ENCODE data around the gene ABCF2.
A peak's percentile ranks its signal among the peaks of the same experiment; 100 is the strongest.

Gene ABCF2

DNA sequence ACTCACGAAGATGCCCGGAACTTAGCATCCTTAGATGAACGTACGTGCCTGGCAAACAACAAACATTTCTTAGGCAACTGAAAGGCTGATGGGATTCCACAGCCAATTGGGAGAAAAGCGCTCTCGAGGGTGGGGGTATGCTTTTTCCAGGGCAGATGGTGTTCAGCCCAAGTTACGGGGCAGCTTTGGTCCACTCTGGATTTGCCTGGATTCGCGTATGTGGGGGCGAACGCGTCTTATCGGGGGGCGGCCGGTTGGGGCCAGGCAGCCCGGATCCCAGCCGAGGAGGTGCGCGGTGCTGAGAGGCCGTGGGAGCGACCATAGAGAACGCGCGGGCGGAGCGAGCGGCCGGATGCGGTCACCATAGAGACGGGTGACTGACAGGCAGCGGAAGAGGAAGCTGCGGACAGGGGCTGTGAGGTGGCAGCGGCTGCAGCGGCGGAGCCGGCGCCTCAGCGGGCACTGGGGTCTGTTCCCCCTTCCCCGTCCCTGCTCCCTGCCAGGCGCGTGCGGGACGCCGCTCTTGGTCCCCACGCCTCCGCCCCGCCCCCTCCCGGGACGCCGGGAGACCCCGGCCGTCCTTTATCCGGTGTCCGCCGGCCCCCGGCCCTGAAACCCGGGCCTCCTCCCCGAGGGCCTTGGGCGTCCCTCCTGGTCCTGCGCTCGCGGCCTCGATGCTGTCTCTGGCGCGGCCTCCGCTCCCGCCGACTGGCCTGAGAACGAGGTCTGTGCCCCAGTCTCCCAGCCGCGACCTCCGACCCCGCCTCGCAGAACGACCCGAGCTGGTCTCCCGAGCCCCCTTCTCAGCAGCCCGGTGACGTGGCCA, 5.3 kb upstream of the ABCF2 start, which contains the start of gene CHPF2:
TSS of gene CHPF2 (plus strand) at position 393 of the 826 bp plus-strand sequence. CDS start 1,529 bp downstream, outside the sequence.
- 1% methylated on average over 79 of the region's 79 CpGs for WGBS
- Histone ChIP-seq H3K27me3 (ENCODE audit: insufficient read depth, low read length) (no peaks in the 10 kb centered on the region), H3K4me1 (ENCODE audit: insufficient read depth, low read length) (peaks cover 18% of the 10 kb centered on the region), H3K9me3 (ENCODE audit: insufficient read depth, low read depth, low read length) (no peaks in the 10 kb centered on the region), H3K36me3 (ENCODE audit: insufficient read depth, low read length) (peaks cover 26% of the 10 kb centered on the region), H3K9ac (ENCODE audit: low read depth, low read length) (peak within 1 kb of the TSS; percentile 77), H3K4me3 (ENCODE audit: low read length) (peak within 1 kb of the TSS; percentile 84), H3K27ac (ENCODE audit: low read depth, low read length) (peak within 1 kb of the TSS; percentile 53)

GRCh38 chr7:151231080-151231479, 4.1 kb upstream of the ABCF2 start:
- 85% methylated on average over 1 of the region's 1 CpG for WGBS
- Histone ChIP-seq H3K27ac (ENCODE audit: low read depth, low read length) (no peak overlapping the region), H3K9ac (ENCODE audit: low read depth, low read length) (no peak overlapping the region), H3K27me3 (ENCODE audit: insufficient read depth, low read length) (no peaks in the 10 kb centered on the region), H3K9me3 (ENCODE audit: insufficient read depth, low read depth, low read length) (no peaks in the 10 kb centered on the region), H3K4me1 (ENCODE audit: insufficient read depth, low read length) (peaks cover 20% of the 10 kb centered on the region), H3K4me3 (ENCODE audit: low read length) (no peak overlapping the region), H3K36me3 (ENCODE audit: insufficient read depth, low read length) (peaks cover 14% of the 10 kb centered on the region)

- Histone ChIP-seq H3K9me3 (ENCODE audit: insufficient read depth, low read depth, low read length) (no peaks in the 10 kb centered on the region), H3K9ac (ENCODE audit: low read depth, low read length) (no peak overlapping the region), H3K4me1 (ENCODE audit: insufficient read depth, low read length) (peaks cover 25% of the 10 kb centered on the region), H3K27ac (ENCODE audit: low read depth, low read length) (no peak overlapping the region), H3K36me3 (ENCODE audit: insufficient read depth, low read length) (peaks cover 16% of the 10 kb centered on the region), H3K27me3 (ENCODE audit: insufficient read depth, low read length) (no peaks in the 10 kb centered on the region), H3K4me3 (ENCODE audit: low read length) (no peak overlapping the region)
- WGBS, result 95% methylated on average over 8 of the region's 10 CpGs
Measured at GRCh38 chr7:151229249-151229648, 2.2 kb upstream of the ABCF2 start.

DNA sequence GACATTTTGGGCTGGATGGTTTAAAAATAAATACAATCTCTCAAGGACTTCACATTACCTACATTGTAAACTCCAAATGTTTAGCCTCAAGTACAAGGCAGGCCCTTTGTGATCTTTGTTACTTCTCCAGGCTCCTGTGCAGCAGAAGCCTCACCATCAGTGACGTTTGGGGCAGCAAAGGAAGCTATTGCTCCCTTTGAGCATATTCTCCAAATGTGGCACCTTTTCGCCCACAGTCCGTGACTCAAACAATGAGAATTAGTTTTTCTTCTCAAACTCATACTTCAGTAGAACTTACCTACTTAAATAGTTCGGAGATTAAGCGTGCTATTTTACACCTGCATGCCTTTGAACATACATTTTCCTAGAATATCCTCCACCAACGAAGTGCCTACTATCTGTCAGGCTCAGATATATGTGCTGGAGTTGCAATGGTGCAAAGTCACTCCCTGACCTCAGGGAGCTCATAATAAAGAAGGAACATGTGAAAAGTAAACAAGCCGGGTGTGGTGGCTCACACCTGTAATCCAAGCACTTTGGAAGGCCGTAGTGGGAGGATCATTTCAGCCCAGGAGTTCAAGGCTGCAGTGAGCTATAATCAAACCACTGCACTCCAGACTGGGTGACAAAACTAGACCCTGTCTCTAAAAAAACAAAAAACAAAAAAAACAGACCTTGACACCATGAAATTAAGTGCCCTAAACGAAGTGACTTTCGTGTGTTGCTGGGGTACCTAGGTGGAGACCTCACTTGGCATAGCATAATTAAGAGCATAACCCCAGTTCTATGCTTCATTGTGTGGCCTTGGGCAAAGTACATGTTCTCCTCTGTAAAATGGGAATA, 1.2 kb upstream of the ABCF2 start:
- WGBS, result 86% methylated on average over 10 of the region's 10 CpGs
- H3K27me3 ChIP-seq (ENCODE audit: insufficient read depth, low read length), result no peaks in the 10 kb centered on the region
- H3K36me3 ChIP-seq (ENCODE audit: insufficient read depth, low read length), result peaks cover 26% of the 10 kb centered on the region
- H3K27ac ChIP-seq (ENCODE audit: low read depth, low read length), result peak overlapping the region; percentile 92
- peak overlapping the region; percentile 83 for H3K9ac ChIP-seq (ENCODE audit: low read depth, low read length)
- peak overlapping the region; percentile 74 for H3K4me3 ChIP-seq (ENCODE audit: low read length)
- H3K4me1 ChIP-seq (ENCODE audit: insufficient read depth, low read length), result peaks cover 22% of the 10 kb centered on the region
- H3K9me3 ChIP-seq (ENCODE audit: insufficient read depth, low read depth, low read length), result no peaks in the 10 kb centered on the region

DNA sequence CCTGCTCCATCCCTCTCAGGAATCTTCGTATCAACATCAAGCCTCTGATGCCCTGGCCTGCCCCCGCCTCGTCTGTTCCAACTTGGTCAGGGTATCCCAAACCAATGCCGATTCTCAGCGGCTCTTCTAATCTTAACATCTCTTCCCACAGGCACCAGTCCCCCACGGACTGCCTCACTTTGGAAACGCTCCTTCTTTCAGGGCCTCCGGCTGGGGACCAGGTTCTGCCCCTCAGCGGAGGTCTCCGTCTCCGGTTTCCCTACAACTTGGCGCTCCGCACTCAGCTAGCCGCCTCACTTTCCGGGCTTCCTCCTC, 488 bp downstream of the ABCF2 start:
- H3K27ac ChIP-seq (ENCODE audit: low read depth, low read length), result no peak overlapping the region

GRCh38 chr7:151225948-151226510, 976 bp downstream of the ABCF2 start:
- H3K9ac ChIP-seq (ENCODE audit: low read depth, low read length), result peak overlapping the region; percentile 75; the same call in 1 of the 2 replicates
- H3K27ac ChIP-seq (ENCODE audit: low read depth, low read length), result no peak overlapping the region
- H3K36me3 ChIP-seq (ENCODE audit: insufficient read depth, low read length), result peaks cover 46% of the 10 kb centered on the region
- H3K9me3 ChIP-seq (ENCODE audit: insufficient read depth, low read depth, low read length), result no peaks in the 10 kb centered on the region
- H3K27me3 ChIP-seq (ENCODE audit: insufficient read depth, low read length), result no peaks in the 10 kb centered on the region
- H3K4me1 ChIP-seq (ENCODE audit: insufficient read depth, low read length), result peaks cover 15% of the 10 kb centered on the region
- 72% methylated on average over 7 of the region's 8 CpGs for WGBS
- peak overlapping the region; percentile 74 for H3K4me3 ChIP-seq (ENCODE audit: low read length)

More for the DNA sequence above, 488 bp downstream of the ABCF2 start:
- WGBS, result 1% methylated on average over 15 of the region's 15 CpGs
- Histone ChIP-seq H3K27me3 (ENCODE audit: insufficient read depth, low read length) (no peaks in the 10 kb centered on the region), H3K36me3 (ENCODE audit: insufficient read depth, low read length) (peaks cover 43% of the 10 kb centered on the region), H3K4me3 (ENCODE audit: low read length) (peak overlapping the region; percentile 74), H3K4me1 (ENCODE audit: insufficient read depth, low read length) (peaks cover 15% of the 10 kb centered on the region), H3K9me3 (ENCODE audit: insufficient read depth, low read depth, low read length) (no peaks in the 10 kb centered on the region), H3K9ac (ENCODE audit: low read depth, low read length) (peak overlapping the region; percentile 75)

GRCh38 chr7:151223728-151224127, 3.3 kb downstream of the ABCF2 start:
- WGBS, result 93% methylated on average over 14 of the region's 14 CpGs
- H3K27ac ChIP-seq (ENCODE audit: low read depth, low read length), result no peak overlapping the region
- no peak overlapping the region for H3K9ac ChIP-seq (ENCODE audit: low read depth, low read length)
- peaks cover 65% of the 10 kb centered on the region for H3K36me3 ChIP-seq (ENCODE audit: insufficient read depth, low read length)
- H3K9me3 ChIP-seq (ENCODE audit: insufficient read depth, low read depth, low read length), result no peaks in the 10 kb centered on the region
- no peak overlapping the region for H3K4me3 ChIP-seq (ENCODE audit: low read length)
- H3K27me3 ChIP-seq (ENCODE audit: insufficient read depth, low read length), result no peaks in the 10 kb centered on the region
- peaks cover 15% of the 10 kb centered on the region for H3K4me1 ChIP-seq (ENCODE audit: insufficient read depth, low read length)

- no peak overlapping the region for H3K27ac ChIP-seq (ENCODE audit: low read depth, low read length)
- no peaks in the 10 kb centered on the region for H3K4me1 ChIP-seq (ENCODE audit: insufficient read depth, low read length)
- no peak overlapping the region for H3K4me3 ChIP-seq (ENCODE audit: low read length)
- no peak overlapping the region for H3K9ac ChIP-seq (ENCODE audit: low read depth, low read length)
- WGBS, result 91% methylated on average over 9 of the region's 9 CpGs
- H3K36me3 ChIP-seq (ENCODE audit: insufficient read depth, low read length), result peaks cover 93% of the 10 kb centered on the region
- H3K27me3 ChIP-seq (ENCODE audit: insufficient read depth, low read length), result no peaks in the 10 kb centered on the region
- H3K9me3 ChIP-seq (ENCODE audit: insufficient read depth, low read depth, low read length), result no peaks in the 10 kb centered on the region
Measured at GRCh38 chr7:151218170-151218569, 8.8 kb downstream of the ABCF2 start.

DNA sequence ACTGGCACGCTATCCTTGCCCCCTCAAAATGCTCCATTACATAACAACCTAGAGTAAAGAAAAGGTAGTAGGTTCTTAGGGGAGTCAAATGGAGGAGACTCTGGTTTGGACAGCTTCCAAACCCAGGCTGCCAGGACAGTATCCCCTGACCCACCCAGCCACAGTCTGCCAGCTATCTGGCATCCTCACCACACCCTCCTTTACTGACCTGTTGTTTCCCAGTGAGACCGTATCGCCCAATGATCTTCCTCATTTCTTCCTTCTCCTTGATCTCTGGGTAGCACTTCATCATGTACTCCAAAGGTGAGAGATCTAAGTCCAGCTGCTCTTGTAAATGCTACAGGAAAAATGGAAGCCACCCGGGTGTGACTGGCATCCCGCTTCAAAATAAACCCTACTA, 11.6 kb downstream of the ABCF2 start:
- peaks cover 80% of the 10 kb centered on the region for H3K36me3 ChIP-seq (ENCODE audit: insufficient read depth, low read length)
- H3K9me3 ChIP-seq (ENCODE audit: insufficient read depth, low read depth, low read length), result no peaks in the 10 kb centered on the region
- WGBS, result 98% methylated on average over 4 of the region's 5 CpGs
- H3K4me3 ChIP-seq (ENCODE audit: low read length), result no peak overlapping the region
- H3K27me3 ChIP-seq (ENCODE audit: insufficient read depth, low read length), result no peaks in the 10 kb centered on the region
- peaks cover 6% of the 10 kb centered on the region; the same call in 1 of the 2 replicates for H3K4me1 ChIP-seq (ENCODE audit: insufficient read depth, low read length)
- H3K27ac ChIP-seq (ENCODE audit: low read depth, low read length), result no peak overlapping the region
- no peak overlapping the region for H3K9ac ChIP-seq (ENCODE audit: low read depth, low read length)

GRCh38 chr7:151213826-151214225, 13.2 kb downstream of the ABCF2 start:
- 90% methylated on average over 3 of the region's 3 CpGs for WGBS
- peaks cover 69% of the 10 kb centered on the region for H3K36me3 ChIP-seq (ENCODE audit: insufficient read depth, low read length)
- H3K9me3 ChIP-seq (ENCODE audit: insufficient read depth, low read depth, low read length), result no peaks in the 10 kb centered on the region
- H3K9ac ChIP-seq (ENCODE audit: low read depth, low read length), result no peak overlapping the region
- peaks cover 6% of the 10 kb centered on the region for H3K4me1 ChIP-seq (ENCODE audit: insufficient read depth, low read length)
- H3K27me3 ChIP-seq (ENCODE audit: insufficient read depth, low read length), result no peaks in the 10 kb centered on the region
- H3K4me3 ChIP-seq (ENCODE audit: low read length), result no peak overlapping the region
- H3K27ac ChIP-seq (ENCODE audit: low read depth, low read length), result no peak overlapping the region

DNA sequence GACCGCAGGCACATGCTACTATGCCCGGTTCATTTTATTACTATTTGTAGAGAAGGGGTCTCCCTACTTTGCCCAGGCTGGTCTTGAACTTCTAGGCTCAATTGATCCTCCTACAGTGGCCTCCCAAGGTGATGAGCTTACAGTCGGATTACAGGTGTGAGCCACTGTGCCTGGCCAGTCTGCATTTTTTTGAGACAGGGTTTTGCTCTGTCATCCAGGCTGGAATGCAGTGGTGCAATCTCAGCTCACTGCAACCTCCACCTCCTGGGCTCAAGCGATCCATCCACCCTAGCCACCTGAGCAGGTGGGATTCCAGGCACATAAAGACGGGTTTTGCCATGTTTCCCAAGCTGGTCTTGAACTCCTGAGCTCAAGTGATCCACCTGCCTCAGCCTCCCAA, 14.4 kb downstream of the ABCF2 start:
- peaks cover 57% of the 10 kb centered on the region for H3K36me3 ChIP-seq (ENCODE audit: insufficient read depth, low read length)
- 86% methylated on average over 5 of the region's 5 CpGs for WGBS
- H3K27ac ChIP-seq (ENCODE audit: low read depth, low read length), result no peak overlapping the region
- no peaks in the 10 kb centered on the region for H3K9me3 ChIP-seq (ENCODE audit: insufficient read depth, low read depth, low read length)
- peaks cover 6% of the 10 kb centered on the region for H3K4me1 ChIP-seq (ENCODE audit: insufficient read depth, low read length)
- no peak overlapping the region for H3K4me3 ChIP-seq (ENCODE audit: low read length)
- H3K9ac ChIP-seq (ENCODE audit: low read depth, low read length), result no peak overlapping the region
- H3K27me3 ChIP-seq (ENCODE audit: insufficient read depth, low read length), result no peaks in the 10 kb centered on the region
